Activated CD4-positive, alpha-beta T cell treated with anti-CD3 and anti-CD28 coated beads, Interleukin-2, amount 50 U/mL, for 24 hours (primary cell): Measurements from ENCODE around the gene TTC1.

ENCODE experiments used
- DNase-seq, 2 donors: peaks; one replicate each; pipeline ENCODE4 v3.0.0-alpha.2; 2020; ENCODE audit warnings: low read depth in 1 of 2, low spot score in 1 of 2

Gene TTC1

GRCh38 chr5:160082614-160083500 lies 73.9 kb downstream of the TTC1 start:
- DNase-seq = no peak

GRCh38 chr5:160083501-160083900 lies 74.6 kb downstream of the TTC1 start:
- no peak for DNase-seq

DNA sequence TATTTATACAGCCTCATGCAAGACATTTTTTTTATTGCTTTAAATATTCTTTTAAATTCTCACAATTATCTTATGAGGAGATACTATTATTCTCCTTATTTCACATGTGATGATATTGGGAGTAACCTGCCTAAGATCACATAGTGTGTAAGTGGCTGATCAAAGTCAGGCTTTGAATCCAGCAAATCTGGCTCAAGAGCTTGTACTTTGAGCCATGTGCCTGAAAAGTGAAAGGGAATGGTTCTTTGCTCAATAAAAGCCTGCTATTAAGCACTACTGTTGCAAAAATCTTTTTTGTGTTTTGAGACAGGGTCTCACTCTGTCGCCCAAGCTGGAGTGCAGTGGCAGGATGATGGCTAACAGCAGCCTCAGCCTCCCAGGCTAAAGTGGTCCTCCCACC lies 75.2 kb downstream of the TTC1 start:
- DNase-seq = no peak

DNA sequence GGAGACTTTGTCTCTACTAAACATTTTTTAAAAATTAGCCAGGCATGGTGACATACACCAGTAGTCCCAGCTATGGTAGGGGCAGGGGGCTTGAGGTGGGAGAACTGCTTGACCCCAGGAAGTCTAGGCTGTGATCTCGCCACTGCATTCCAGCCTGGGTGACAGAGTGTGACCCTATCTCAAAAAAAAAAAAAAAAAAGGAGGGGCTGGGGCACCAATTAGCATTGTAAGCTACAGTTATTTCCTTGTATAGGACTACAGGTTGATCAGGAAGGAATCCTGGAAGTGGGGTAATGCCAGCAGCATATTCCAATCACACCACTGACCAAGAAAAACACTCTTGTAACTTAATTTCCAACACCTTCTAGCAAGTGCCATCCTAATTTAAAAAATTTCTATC lies 78.3 kb downstream of the TTC1 start:
- no peak for DNase-seq

DNA sequence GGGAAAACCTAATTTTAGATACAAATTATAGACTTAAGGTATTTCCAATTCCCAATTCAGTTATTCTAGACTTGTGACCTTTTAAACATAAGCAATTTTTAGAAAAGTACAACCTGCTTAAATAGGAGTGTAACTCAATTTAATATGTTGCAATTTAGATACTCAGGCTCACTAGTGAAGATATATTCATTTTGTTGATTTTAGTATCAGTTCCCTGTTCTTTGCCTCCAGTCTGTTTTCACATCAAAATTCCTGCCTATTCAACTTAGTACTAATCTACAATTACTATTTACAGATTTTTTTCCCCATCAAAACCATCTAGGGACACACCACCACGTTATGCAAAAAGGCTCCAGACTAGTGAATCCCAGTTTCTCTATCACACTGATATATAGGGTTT lies 79.9 kb downstream of the TTC1 start:
- no peak for DNase-seq

GRCh38 chr5:160089531-160089930 lies 80.6 kb downstream of the TTC1 start:
- no peak for DNase-seq

DNA sequence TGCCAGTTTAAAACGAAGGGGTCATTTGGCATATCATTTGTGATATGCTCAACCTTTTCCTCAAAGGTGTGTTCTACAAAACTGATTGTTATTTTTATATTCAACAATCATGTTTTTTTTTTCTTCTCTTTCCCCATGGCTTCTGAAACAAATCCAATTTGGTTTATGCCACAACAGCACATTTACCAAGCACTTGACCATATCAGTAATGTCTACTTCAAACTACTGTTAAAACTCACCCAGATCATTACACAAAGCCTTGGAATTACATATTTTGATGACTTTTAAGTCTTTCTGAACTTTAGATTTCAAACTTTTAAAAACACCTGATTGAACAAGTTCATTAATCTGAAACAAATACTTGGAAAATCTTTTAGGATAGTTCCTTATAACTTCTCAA lies 81.1 kb downstream of the TTC1 start:
- no peak for DNase-seq

DNA sequence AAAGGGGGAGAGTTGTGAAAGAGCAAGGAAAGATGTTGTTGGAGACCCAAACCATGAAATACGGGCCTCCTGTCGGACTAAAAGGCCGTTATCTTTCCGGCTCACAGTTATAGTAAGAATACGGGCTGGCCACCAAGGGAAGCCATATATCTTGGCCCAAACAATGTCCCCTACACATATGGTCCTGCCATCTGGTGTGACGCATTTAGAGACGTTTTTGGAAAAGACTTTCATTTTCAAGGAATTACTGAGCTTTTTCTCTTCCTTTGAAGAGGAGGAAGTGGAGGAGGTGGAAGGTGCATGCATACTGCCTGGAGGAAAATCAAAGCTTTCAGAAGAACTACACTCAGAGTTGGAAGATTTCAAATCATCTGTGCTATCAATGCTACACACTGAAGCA lies 83.6 kb downstream of the TTC1 start:
- no peak for DNase-seq

DNA sequence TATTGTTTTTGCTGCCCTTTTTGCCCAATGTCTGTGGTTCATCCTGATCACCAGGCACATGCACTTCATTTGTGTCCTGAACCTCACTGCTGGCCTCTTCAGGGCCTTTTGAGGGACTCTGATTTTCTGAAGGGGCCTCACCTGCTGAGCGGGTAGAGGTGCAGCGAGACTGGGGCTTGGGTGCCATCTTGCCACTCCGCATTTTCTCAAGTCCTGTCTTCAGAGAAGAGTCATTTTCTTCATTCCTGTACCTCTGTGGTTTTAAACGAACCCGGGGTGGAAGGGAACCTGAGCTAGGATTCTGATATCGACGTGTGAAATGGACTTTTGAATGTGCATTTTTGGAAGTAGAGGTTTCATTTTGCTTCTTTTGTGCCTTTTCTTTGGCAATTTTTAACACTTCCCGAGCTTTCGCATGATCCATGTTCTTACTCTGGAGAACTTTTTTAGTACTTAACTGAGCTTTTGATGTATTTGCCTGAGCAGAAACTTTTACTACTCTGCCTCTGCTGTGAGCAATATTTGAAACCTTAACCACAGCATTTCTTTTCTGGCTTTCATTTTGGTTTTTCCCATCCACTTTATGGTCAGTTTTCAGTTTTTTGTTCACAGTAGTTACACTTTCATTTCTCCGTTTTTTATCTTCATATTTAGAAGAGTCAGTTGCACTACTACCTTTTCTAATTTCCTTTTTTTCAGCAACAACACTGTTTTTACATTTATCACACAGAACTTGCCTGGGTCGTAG lies 84.2 kb downstream of the TTC1 start:
- no peak for DNase-seq

- DNase-seq = no peak
Measured at GRCh38 chr5:160096178-160096577, 87.2 kb downstream of the TTC1 start.

GRCh38 chr5:160097991-160098390 lies 89.1 kb downstream of the TTC1 start:
- no peak for DNase-seq

DNA sequence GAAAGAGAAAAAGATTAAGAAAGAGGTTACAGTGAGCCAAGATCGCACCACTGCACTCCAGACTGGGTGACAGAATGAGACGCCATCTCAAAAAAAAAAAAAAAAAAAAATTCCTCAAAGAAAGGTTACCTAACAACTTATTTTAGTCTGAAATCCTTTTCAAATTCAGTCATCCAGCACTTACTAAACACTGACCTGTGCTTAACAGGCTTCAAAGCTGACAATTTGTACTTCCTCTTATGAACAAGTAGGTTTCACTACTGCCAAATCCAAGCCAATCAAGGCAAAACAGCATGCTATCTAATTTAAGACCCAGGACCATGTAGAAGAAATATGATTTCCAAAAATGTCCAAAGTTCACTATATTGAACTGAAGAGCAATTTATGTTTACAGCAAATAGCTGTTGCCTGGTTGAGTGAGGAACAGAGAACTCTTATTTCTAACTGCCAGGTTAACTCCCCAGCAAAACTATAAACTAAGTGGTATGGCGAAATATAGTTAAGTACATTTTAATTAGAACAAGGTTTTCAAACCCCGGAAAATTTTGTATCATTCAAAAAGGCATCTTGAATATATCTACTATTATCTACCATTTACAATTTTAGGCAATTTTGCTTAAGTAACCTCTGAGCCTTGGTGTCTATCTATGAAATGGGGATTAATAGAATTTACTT lies 96.9 kb downstream of the TTC1 start:
- no peak for DNase-seq

GRCh38 chr5:160108124-160108523 lies 99.2 kb downstream of the TTC1 start:
- DNase-seq = no peak
